NOMO-1 treated with DMSO at 0.1 percent for 48 hours (cell line): ENCODE results near the gene RHOH.
"Not testable (repeated sequence)": the region's sequence is repeated elsewhere in the genome, so short reads cannot be mapped to it uniquely, and the experiment has no call there.

Experiments
- DNase-seq: peaks from one replicate; lab custom pipeline; 2025; ENCODE audit not compliant: unreplicated experiment; lab: John Stamatoyannopoulos, UW

The RHOH gene

GRCh38 chr4:40290611-40291186 is 93.9 kb downstream of the RHOH start:
- DNase-seq = peak; percentile 9

GRCh38 chr4:40292313-40292759 is 95.5 kb downstream of the RHOH start:
- DNase-seq = no peak

- no peak for DNase-seq
Observed at GRCh38 chr4:40294339-40294738, 97.5 kb downstream of the RHOH start.

- DNase-seq = not testable (repeated sequence)
Observed at GRCh38 chr4:40295030-40295429, 98.2 kb downstream of the RHOH start.

- DNase-seq = no peak
Observed at GRCh38 chr4:40295572-40295971, 98.7 kb downstream of the RHOH start.
